GM18861 (cell line): ENCODE data around the gene DMAC2L.
"Not testable (repeated sequence)": the region's sequence is repeated elsewhere in the genome, so short reads cannot be mapped to it uniquely, and the experiment has no call there.

ENCODE experiments used
- ATAC-seq: cut with Tn5 transposase; IDR thresholded peaks from one replicate; pipeline ENCODE4 v1.9.1; 2021; ENCODE audit not compliant: unreplicated experiment

The DMAC2L gene

DNA sequence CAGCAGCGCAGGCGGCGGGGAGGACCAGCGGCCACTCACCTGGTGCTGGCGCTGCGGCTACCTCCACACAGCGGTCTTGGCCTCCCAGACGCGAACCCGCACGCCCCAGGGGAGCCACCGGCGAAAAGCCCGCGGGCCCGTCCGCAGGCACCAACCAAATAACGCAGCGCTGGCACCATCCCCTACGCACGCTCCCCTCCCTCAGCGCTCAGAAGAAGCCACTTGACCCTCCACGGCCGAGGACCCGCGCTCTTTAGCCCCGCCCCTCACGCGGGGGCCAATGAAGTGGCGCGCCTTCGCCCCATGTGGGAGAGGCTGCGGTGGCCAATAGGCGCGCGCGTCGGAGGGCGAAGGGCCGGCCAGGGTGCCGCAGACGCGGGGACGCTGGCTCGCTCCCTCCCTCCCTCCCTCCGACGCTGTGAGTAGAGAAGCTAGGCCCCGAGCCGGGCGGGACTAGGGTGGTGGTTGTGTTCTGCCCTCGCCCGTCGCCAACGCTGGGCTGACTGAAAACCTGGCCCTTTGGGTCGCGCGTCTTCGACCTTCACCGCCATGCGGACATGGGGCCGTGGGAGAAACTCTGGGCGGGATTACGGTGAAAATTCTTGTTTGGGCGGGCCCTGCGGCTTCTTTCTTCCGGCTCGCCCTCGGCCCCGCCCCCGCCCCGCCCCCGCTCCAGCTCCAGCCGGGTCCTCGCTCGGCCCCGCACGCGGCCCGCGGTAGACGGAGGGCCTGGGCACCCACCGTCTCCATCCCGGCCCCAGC is at the start of gene DMAC2L, which contains the start of gene L2HGDH:
DMAC2L (plus strand) TSS at position 353 of the 762 bp plus-strand sequence. CDS start 9,164 bp downstream, outside the sequence.
L2HGDH (minus strand) TSS at position 258 of the 762 bp plus-strand sequence; CDS start at position 179, 79 bp downstream.
- peak; percentile 80 for ATAC-seq

- no peak for ATAC-seq
Measured at GRCh38 chr14:50262865-50263264, 49.3 kb upstream of the DMAC2L start.

GRCh38 chr14:50263321-50263720 is 48.8 kb upstream of the DMAC2L start:
- no peak for ATAC-seq

- no peak for ATAC-seq
Measured at GRCh38 chr14:50265029-50265428, 47.1 kb upstream of the DMAC2L start.

DNA sequence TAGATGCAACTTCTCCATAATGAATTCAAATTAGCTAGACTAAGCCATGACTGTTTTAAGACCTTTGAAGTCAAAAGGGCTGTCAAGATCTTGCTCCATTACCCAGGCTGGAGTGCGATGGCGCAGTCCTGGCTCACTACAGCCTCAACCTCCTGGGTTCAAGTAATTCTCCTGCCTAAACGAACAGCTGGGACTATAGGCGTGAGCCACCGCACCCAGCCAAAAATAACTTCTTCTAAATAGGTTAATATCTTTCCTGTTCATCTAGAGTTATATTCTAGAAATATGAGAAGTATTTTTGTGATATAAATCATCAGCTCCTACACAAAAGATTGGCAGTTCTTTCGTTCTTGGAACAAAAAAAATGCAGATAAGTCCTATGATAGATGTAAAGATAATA is 41.2 kb upstream of the DMAC2L start:
- ATAC-seq, result no peak

DNA sequence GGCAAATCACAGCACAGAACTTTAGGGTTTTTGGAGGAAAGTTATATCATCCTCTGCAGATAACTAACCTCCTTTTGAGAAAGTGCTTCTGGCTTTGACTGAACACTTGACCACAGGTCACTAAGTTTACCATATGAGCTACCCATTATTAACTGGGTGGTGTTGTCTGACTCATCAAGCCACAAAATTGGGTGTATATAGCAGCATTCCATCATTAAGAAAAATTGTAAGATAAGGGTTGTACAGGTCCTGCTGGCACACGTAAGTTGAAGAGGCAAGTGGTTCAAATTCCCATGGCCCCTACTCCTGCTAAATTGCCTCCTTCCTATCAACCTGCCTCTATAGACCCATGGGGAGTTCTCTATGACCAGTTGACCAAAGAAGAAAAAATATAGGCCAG is 39.6 kb upstream of the DMAC2L start:
- no peak for ATAC-seq

GRCh38 chr14:50285861-50286260 is 26.3 kb upstream of the DMAC2L start:
- ATAC-seq, result no peak

- no peak for ATAC-seq
Measured at GRCh38 chr14:50288146-50288545, 24.0 kb upstream of the DMAC2L start.

DNA sequence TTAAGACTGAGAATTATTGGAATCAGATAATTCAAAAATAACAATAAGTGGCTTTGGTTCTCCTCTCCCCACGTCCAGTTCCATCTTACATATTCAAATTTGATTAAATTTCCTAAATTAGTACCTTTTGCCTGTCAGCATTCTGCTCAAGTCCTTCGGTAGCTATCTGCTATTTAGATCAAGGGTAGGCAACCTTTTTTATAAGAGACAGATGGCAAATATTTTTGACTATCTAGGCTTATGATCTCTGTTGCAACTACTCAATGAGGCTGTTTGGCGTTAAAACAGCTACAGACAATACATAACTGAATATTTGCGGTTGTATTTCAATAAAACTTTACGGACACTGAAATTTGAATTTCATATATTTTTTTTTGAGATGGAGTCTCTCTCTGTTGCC is 21.8 kb upstream of the DMAC2L start:
- ATAC-seq, result no peak

GRCh38 chr14:50299585-50299984 is 12.5 kb upstream of the DMAC2L start:
- no peak for ATAC-seq

GRCh38 chr14:50301914-50302313 is 10.2 kb upstream of the DMAC2L start:
- ATAC-seq, result no peak

- ATAC-seq, result no peak
Measured at GRCh38 chr14:50303744-50304471, 8.2 kb upstream of the DMAC2L start.

GRCh38 chr14:50308363-50308915 is 3.7 kb upstream of the DMAC2L start:
- no peak for ATAC-seq

GRCh38 chr14:50310445-50310844 is 1.7 kb upstream of the DMAC2L start:
- ATAC-seq, result no peak

DNA sequence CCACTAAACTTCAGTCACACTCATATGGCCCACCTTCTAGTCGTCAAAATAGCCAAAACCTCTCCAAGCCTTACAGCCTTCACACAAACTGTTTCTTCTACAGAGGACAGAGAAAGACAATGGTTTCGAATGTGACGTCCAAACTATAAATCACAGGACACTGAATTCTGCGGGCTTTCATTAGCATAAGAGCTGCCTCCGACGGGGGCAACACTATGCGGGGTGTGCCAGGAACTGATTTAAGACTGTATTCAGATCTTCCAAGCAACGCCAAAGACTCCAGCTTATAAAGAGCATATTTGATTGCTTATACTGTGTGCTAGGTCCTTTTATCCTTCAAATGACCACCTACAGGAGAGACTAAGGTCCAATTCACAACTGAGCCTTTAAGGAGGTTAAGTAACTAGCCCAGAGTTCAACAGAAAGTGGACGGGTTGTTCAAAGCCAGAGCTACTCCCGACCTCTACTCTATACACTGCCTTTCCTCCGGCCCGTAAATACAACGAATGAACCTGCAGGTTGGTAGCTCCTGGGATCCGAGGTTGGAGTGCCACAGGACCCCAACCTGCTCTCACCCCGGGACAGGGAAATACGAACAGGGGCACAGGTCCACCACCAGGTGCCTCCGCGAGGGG is 670 bp upstream of the DMAC2L start:
- no peak for ATAC-seq

DNA sequence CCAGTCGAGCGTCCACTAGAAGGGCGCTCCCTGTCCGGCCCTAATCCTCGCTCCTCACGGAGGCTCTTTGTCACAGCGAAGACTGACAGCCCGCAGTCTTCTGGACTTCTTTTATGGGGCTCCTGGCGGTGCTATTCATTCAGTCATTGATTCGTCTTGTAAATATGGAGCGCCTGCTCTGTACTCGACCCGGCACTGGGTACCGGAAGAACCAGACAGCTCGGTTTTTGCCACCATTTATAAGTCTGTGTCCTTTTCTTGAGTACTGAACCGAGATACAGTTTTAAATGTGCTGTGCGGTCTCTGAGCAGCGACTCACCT is 570 bp downstream of the DMAC2L start:
- ATAC-seq, result peak; percentile 24

DNA sequence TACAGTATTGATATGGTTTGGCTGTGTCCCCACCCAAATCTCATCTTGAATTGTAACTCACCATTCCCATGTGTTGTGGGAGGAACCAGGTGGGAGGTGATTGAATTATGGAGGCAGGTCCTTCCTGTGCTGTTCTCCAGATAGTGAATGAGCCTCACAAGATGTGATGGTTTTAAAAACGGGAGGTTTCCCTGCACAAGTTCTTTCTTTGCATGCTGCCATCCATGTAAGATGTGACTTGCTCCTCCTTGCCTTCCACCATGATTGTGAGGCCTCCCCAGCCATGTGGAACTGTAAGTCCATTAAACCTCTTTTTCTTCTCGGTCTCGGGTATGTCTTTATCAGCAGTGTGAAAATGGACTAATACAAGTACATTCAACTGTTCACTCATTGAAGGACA is 2.0 kb downstream of the DMAC2L start:
- not testable (repeated sequence) for ATAC-seq

DNA sequence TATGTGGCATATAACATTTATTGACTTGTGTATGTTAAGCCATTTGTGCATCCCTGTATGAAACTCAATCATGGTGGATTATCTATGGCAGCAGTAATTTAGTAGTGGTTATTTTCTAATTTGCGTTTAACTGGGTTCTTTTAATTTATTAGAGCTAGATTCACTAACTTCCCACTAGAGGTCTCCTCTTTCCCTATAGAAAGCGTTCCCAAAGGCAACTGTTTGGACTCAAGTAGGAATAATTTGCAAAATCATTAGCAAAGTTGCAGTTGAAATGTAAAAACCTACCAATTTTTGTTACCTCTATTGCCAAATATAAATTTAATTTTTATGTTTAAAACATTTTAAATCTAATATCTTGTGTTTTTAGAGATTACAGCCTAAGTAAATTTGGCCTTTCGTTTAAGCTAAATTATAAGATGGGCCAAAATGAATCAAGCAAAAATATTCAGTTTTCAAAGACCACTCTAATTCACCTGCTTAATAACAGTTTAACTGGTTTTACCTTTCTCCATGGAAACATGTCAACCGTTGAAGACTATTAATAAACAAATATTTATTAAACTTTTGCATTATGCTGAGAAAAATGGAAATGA is 6.0 kb downstream of the DMAC2L start:
- no peak for ATAC-seq

- ATAC-seq, result no peak
Measured at GRCh38 chr14:50319293-50319692, 7.2 kb downstream of the DMAC2L start.

- no peak for ATAC-seq
Measured at GRCh38 chr14:50319721-50320120, 7.6 kb downstream of the DMAC2L start.

DNA sequence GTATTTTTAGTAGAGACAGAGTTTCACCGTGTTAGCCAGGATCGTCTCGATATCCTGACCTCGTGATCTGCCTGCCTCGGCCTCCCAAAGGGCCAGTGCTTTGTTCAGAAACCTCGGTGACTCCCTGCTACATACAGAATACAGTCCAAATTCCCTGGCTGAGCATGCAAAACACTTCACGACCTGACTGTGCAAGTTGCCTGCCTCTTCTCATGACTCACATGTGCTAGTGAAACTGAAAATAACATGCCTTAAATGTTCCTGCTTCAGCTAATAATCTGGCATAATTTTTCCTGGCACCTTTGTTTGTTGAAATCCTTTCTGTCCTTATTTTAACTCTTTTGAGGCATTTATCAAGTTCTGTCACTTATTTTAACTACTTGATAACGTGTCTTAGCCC is 8.2 kb downstream of the DMAC2L start:
- ATAC-seq, result no peak
